Ammon's horn (tissue), 1 donor: ENCODE data around the gene LY6G5B.
A peak's percentile ranks its signal among the peaks of the same experiment; 100 is the strongest.

Source experiments
- DNase-seq: peaks from one replicate; pipeline ENCODE4 v3.0.0-alpha.2; 2016; ENCODE audit warnings: low spot score

The LY6G5B gene

GRCh38 chr6:31663126-31663960 is 6.4 kb upstream of the LY6G5B start:
- DNase-seq, result no peak

- DNase-seq, result no peak
Observed at GRCh38 chr6:31663961-31664789, 5.6 kb upstream of the LY6G5B start.

GRCh38 chr6:31664790-31665500 is 4.8 kb upstream of the LY6G5B start, which contains the start of gene GPANK1:
GPANK1 (minus strand) TSS chr6:31664997; CDS start chr6:31664478, 519 bp downstream.
- peak; percentile 98 for DNase-seq

- peak; percentile 99 for DNase-seq
Observed at GRCh38 chr6:31665501-31666336, 4.1 kb upstream of the LY6G5B start, which contains the start of gene CSNK2B. CSNK2B (plus strand) TSS chr6:31666080; CDS start chr6:31666832, 752 bp downstream.

- DNase-seq, result no peak
Observed at GRCh38 chr6:31666337-31666965, 3.3 kb upstream of the LY6G5B start.

GRCh38 chr6:31676322-31676903 is 6.6 kb downstream of the LY6G5B start:
- no peak for DNase-seq

GRCh38 chr6:31676904-31677303 is 7.1 kb downstream of the LY6G5B start:
- no peak for DNase-seq

- no peak for DNase-seq
Observed at GRCh38 chr6:31677955-31678354, 8.2 kb downstream of the LY6G5B start.

GRCh38 chr6:31680226-31681134 is 10.7 kb downstream of the LY6G5B start, which contains the start of gene LY6G5C:
LY6G5C (minus strand) TSS chr6:31681067; CDS start chr6:31680373, 694 bp downstream.
- peak; percentile 92 for DNase-seq

GRCh38 chr6:31681135-31681671 is 11.4 kb downstream of the LY6G5B start:
- peak; percentile 32 for DNase-seq

GRCh38 chr6:31683591-31683990 is 13.8 kb downstream of the LY6G5B start:
- DNase-seq, result no peak

GRCh38 chr6:31686483-31686882 is 16.7 kb downstream of the LY6G5B start:
- no peak for DNase-seq

GRCh38 chr6:31687321-31687720 is 17.5 kb downstream of the LY6G5B start:
- no peak for DNase-seq

- DNase-seq, result no peak
Observed at GRCh38 chr6:31687860-31688693, 18.3 kb downstream of the LY6G5B start.

GRCh38 chr6:31689249-31690110 is 19.7 kb downstream of the LY6G5B start:
- no peak for DNase-seq

GRCh38 chr6:31690231-31691077 is 20.7 kb downstream of the LY6G5B start:
- no peak for DNase-seq
